GM19099 (cell line): ENCODE measurements around the gene FNIP2.

ENCODE experiments used
- POLR2A ChIP-seq: IDR thresholded peaks from 3 replicates; pipeline ENCODE4 v1.6.1; 2011; ENCODE audit warnings: low read depth; ENCODE audit not compliant: insufficient read length; ENCODE audit errors: extremely low read depth

Gene FNIP2

GRCh38 chr4:158863296-158863695 is 94.5 kb downstream of the FNIP2 start:
- TF ChIP-seq POLR2A: no peak

- no peak for TF ChIP-seq POLR2A
These were observed 96.8 kb downstream of the FNIP2 start for GRCh38 chr4:158865520-158866177.

- no peak for TF ChIP-seq POLR2A
These were observed 100.2 kb downstream of the FNIP2 start for GRCh38 chr4:158869001-158869400.

GRCh38 chr4:158869761-158870160 is 100.9 kb downstream of the FNIP2 start:
- no peak for TF ChIP-seq POLR2A

GRCh38 chr4:158870282-158870625 is 101.4 kb downstream of the FNIP2 start:
- TF ChIP-seq POLR2A: no peak

- no peak for TF ChIP-seq POLR2A
These were observed 102.0 kb downstream of the FNIP2 start for GRCh38 chr4:158870626-158871334.

- no peak for TF ChIP-seq POLR2A
These were observed 102.5 kb downstream of the FNIP2 start for GRCh38 chr4:158871335-158871724.

- TF ChIP-seq POLR2A: no peak
These were observed 105.1 kb downstream of the FNIP2 start for GRCh38 chr4:158873795-158874401.

GRCh38 chr4:158875026-158875425 is 106.2 kb downstream of the FNIP2 start:
- no peak for TF ChIP-seq POLR2A

- no peak for TF ChIP-seq POLR2A
These were observed 106.6 kb downstream of the FNIP2 start for GRCh38 chr4:158875455-158875854.

GRCh38 chr4:158877069-158877468 is 108.2 kb downstream of the FNIP2 start:
- TF ChIP-seq POLR2A: no peak

GRCh38 chr4:158884280-158884679 is 115.5 kb downstream of the FNIP2 start:
- TF ChIP-seq POLR2A: no peak

- TF ChIP-seq POLR2A: no peak
These were observed 116.7 kb downstream of the FNIP2 start for GRCh38 chr4:158885564-158885963.

- no peak for TF ChIP-seq POLR2A
These were observed 121.5 kb downstream of the FNIP2 start for GRCh38 chr4:158890294-158890693.

- no peak for TF ChIP-seq POLR2A
These were observed 122.4 kb downstream of the FNIP2 start for GRCh38 chr4:158891256-158891655.

GRCh38 chr4:158894826-158895225 is 126.0 kb downstream of the FNIP2 start:
- TF ChIP-seq POLR2A: no peak
